Thyroid gland (tissue), 4 donors: ENCODE data around the gene ALPK1.

Experiments used
- CTCF ChIP-seq, 6 experiments: fragments of 200-600 bp in 3 of 6; fragments of 450-650 bp in 3 of 6; sonication (generic) in 3 of 6; IDR thresholded peaks; one replicate each; pipeline ENCODE4 v1.5.1; 2016 to 2019; ENCODE audit warnings: antibody characterized with exemption in 6 of 6, mild to moderate bottlenecking in 2 of 6, inconsistent platforms in 1 of 6, moderate library complexity in 1 of 6
- POLR2A ChIP-seq, 2 donors: fragments of 450-650 bp; IDR thresholded peaks; one replicate each; pipeline ENCODE4 v1.6.1; 2017; ENCODE audit warnings: antibody characterized with exemption in 2 of 2, mild to moderate bottlenecking in 2 of 2, moderate library complexity in 1 of 2

- TF ChIP-seq CTCF (IDR thresholded peaks at IDR 0.05) (no peak), POLR2A (IDR thresholded peaks at IDR 0.05) (no peak)
Measured at GRCh38 chr4:112425823-112426222, 128.7 kb downstream of the ALPK1 start.
